HG03139 (cell line): ENCODE results near the gene IL1A.

ENCODE experiments used
- ATAC-seq: cut with Tn5 transposase; IDR thresholded peaks from one replicate; pipeline ENCODE4 v1.9.1; 2021; ENCODE audit not compliant: unreplicated experiment

IL1A gene

GRCh38 chr2:112818094-112818902 lies 34.0 kb upstream of the IL1A start:
- no peak for ATAC-seq

- ATAC-seq: no peak
These were observed 32.9 kb upstream of the IL1A start for GRCh38 chr2:112817082-112817689.

GRCh38 chr2:112814278-112814677 lies 30.0 kb upstream of the IL1A start:
- no peak for ATAC-seq

- no peak for ATAC-seq
These were observed 29.1 kb upstream of the IL1A start for GRCh38 chr2:112813280-112813966.

- no peak for ATAC-seq
These were observed 28.3 kb upstream of the IL1A start for GRCh38 chr2:112812318-112813267.

- no peak for ATAC-seq
These were observed 27.6 kb upstream of the IL1A start for GRCh38 chr2:112811841-112812306.

- ATAC-seq: no peak
These were observed 27.1 kb upstream of the IL1A start for GRCh38 chr2:112811276-112811831.

GRCh38 chr2:112809112-112809511 lies 24.8 kb upstream of the IL1A start:
- ATAC-seq: no peak

- no peak for ATAC-seq
These were observed 23.0 kb upstream of the IL1A start for GRCh38 chr2:112807233-112807807.

- ATAC-seq: no peak
These were observed 21.2 kb upstream of the IL1A start for GRCh38 chr2:112805542-112805941.

GRCh38 chr2:112803691-112804521 lies 19.6 kb upstream of the IL1A start:
- no peak for ATAC-seq

GRCh38 chr2:112800881-112801583 lies 16.7 kb upstream of the IL1A start:
- no peak for ATAC-seq

- ATAC-seq: no peak
These were observed 15.0 kb upstream of the IL1A start for GRCh38 chr2:112798979-112799975.

- no peak for ATAC-seq
These were observed 12.2 kb upstream of the IL1A start for GRCh38 chr2:112796486-112796885.

GRCh38 chr2:112795774-112796173 lies 11.5 kb upstream of the IL1A start:
- no peak for ATAC-seq

- ATAC-seq: no peak
These were observed 10.5 kb upstream of the IL1A start for GRCh38 chr2:112794841-112795240.

GRCh38 chr2:112794131-112794733 lies 9.9 kb upstream of the IL1A start:
- ATAC-seq: peak; percentile 58
